Right atrium auricular region (tissue), 2 donors: ENCODE measurements around the gene OLAH. TPM values are rescaled to one million over a fixed set of nuclear protein-coding genes. Genes with fewer than 3 reads are reported as not detected.

Experiments used
- DNase-seq: peaks from one replicate; pipeline ENCODE4 v3.0.0-alpha.2; 2019; ENCODE audit warnings: low spot score
- H3K27ac ChIP-seq, 2 donors: fragments of 200-600 bp; sonication (generic); 1 replicate in 1 of 2; 2 replicates in 1 of 2; pipeline ENCODE4 v1.5.1; 2016 to 2019
- H3K27me3 ChIP-seq, 2 donors: fragments of 200-600 bp; sonication (generic); one replicate each; pipeline versions ENCODE4 v1.5.1 to v1.6.0; 2017 to 2019
- H3K36me3 ChIP-seq: fragments of 200-600 bp; sonication (generic); one replicate; pipeline ENCODE4 v1.5.1; 2016
- H3K4me1 ChIP-seq, 2 donors: fragments of 200-600 bp; sonication (generic); one replicate each; pipeline versions ENCODE4 v1.5.1 to v1.6.0; 2017 to 2019
- H3K4me3 ChIP-seq, 2 donors: fragments of 200-600 bp; sonication (generic); 1 replicate in 1 of 2; 2 replicates in 1 of 2; pipeline ENCODE4 v1.5.1; 2017 to 2019; ENCODE audit warnings: mild to moderate bottlenecking in 1 of 2, moderate library complexity in 1 of 2
- H3K9me3 ChIP-seq, 2 donors: fragments of 200-600 bp; sonication (generic); one replicate each; pipeline ENCODE4 v1.5.1; 2019
- total RNA-seq, 2 donors: library from RNA; depleted of rRNA; stranded (reverse); fragments of >200 nt; gene quantifications; one replicate each; pipeline ENCODE4 v1.1.0, GENCODE V29; 2016
- TF ChIP-seq, protein P1 (sequence below), 2 donors: fragments of 200-600 bp; sonication (generic); IDR thresholded peaks; one replicate each; pipeline ENCODE4 v1.5.1; 2019; ENCODE audit warnings: antibody characterized with exemption in 2 of 2

Gene OLAH
- total RNA-seq, 2 donors from 2014 or later: 0.24 TPM; not detected in 1

DNA sequence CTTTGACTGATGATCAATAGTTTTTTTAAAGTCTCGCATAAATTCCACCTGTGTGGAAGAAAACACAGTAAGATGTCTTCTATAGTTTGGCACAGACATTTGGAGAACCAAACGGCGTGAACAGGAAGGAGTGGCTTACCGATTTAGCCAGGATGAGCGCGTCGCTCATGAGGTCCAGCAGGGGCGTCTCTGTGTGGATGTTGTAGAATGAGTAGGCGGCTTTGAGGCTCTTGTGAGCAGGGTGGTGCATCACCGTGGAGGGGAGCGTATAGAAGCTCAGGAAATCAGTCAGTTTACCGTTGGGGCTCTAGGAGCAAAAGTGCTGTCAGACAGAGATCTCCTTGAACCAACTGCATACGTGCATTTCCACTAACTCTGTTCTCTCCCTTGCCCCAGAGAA lies 68.9 kb downstream of the OLAH start:
- no peak overlapping the region for H3K4me3 ChIP-seq
- H3K27ac ChIP-seq: no peak overlapping the region
- H3K27me3 ChIP-seq: no peaks in the 10 kb centered on the region
- H3K36me3 ChIP-seq: peaks cover 48% of the 10 kb centered on the region
- H3K9me3 ChIP-seq: peaks cover 0 to 10% of the 10 kb centered on the region in 2 donors
- H3K4me1 ChIP-seq: no peaks in the 10 kb centered on the region
- TF ChIP-seq, protein P1, sequence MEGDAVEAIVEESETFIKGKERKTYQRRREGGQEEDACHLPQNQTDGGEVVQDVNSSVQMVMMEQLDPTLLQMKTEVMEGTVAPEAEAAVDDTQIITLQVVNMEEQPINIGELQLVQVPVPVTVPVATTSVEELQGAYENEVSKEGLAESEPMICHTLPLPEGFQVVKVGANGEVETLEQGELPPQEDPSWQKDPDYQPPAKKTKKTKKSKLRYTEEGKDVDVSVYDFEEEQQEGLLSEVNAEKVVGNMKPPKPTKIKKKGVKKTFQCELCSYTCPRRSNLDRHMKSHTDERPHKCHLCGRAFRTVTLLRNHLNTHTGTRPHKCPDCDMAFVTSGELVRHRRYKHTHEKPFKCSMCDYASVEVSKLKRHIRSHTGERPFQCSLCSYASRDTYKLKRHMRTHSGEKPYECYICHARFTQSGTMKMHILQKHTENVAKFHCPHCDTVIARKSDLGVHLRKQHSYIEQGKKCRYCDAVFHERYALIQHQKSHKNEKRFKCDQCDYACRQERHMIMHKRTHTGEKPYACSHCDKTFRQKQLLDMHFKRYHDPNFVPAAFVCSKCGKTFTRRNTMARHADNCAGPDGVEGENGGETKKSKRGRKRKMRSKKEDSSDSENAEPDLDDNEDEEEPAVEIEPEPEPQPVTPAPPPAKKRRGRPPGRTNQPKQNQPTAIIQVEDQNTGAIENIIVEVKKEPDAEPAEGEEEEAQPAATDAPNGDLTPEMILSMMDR (IDR thresholded peaks at IDR 0.05): no peak
- no peak for DNase-seq

DNA sequence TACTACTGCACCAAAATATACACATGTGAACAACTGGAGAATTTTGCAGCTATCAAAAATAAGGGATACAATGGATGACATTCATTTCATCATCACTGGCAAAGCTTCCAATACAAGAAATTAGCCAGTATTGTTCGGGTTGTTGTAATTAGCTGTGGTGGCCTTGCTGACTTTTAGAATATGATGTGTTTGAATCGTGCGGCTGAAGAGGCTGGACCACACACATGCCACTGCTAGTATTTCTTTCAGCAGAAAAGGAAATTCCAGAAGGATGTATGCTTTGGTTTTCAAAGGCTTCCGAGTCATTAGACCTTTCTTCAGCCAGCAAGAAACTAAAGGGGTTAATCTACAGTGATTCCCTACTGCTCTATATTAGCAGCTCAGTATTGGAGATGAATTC lies 70.0 kb downstream of the OLAH start:
- peaks cover 0 to 10% of the 10 kb centered on the region in 2 donors for H3K9me3 ChIP-seq
- no peaks in the 10 kb centered on the region for H3K4me1 ChIP-seq
- H3K27me3 ChIP-seq: no peaks in the 10 kb centered on the region
- no peak for DNase-seq
- TF ChIP-seq, protein P1 (IDR thresholded peaks at IDR 0.05): no peak
- H3K27ac ChIP-seq: no peak overlapping the region
- peaks cover 46% of the 10 kb centered on the region for H3K36me3 ChIP-seq
- no peak overlapping the region for H3K4me3 ChIP-seq

DNA sequence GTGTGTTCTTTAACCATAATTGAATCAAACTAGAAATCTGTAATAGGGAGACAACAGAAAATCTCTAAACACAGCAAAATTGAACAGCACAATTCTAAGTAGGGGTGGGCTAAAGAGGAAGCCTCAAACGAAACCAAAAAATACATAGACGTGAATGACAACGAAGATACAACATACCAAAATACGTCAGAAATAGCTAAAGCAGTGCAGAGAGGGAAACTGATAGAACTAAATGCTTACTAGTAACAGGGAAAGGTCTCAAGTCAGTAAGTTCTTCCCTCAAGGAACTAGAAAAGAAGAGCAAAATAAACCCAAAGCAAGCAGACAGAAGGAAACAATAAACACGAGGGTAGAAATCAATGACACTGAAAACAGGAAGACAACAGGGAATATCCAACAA lies 72.5 kb downstream of the OLAH start:
- Histone ChIP-seq H3K4me3 (no peak overlapping the region), H3K27ac (no peak overlapping the region), H3K27me3 (no peaks in the 10 kb centered on the region), H3K36me3 (peaks cover 49% of the 10 kb centered on the region), H3K4me1 (no peaks in the 10 kb centered on the region), H3K9me3 (peaks cover 0 to 10% of the 10 kb centered on the region in 2 donors)
- TF ChIP-seq, protein P1 (IDR thresholded peaks at IDR 0.05): no peak
- DNase-seq: no peak

DNA sequence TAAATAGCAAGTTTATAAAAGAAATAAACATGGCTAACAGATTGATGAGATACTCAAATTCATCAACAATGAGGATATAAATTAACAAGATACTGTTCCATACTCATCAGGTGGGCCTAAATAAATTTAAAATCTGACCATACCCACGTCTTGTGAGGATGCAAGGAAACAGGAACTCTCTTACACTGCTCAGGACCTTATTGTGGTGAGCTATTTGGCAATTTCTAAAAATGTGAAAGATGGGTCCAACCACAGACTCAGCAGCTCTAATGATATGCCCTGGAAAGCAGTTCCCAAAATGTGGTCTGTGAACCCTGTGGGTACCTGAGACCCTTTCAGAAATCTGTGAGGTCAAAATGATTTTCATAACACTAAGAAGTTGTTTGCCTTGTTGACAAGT lies 74.9 kb downstream of the OLAH start:
- no peak for DNase-seq
- Histone ChIP-seq H3K4me3 (no peak overlapping the region), H3K27ac (no peak overlapping the region), H3K9me3 (peaks cover 0 to 10% of the 10 kb centered on the region in 2 donors), H3K36me3 (peaks cover 45% of the 10 kb centered on the region), H3K27me3 (no peaks in the 10 kb centered on the region), H3K4me1 (no peaks in the 10 kb centered on the region)
- TF ChIP-seq, protein P1 (IDR thresholded peaks at IDR 0.05): no peak

DNA sequence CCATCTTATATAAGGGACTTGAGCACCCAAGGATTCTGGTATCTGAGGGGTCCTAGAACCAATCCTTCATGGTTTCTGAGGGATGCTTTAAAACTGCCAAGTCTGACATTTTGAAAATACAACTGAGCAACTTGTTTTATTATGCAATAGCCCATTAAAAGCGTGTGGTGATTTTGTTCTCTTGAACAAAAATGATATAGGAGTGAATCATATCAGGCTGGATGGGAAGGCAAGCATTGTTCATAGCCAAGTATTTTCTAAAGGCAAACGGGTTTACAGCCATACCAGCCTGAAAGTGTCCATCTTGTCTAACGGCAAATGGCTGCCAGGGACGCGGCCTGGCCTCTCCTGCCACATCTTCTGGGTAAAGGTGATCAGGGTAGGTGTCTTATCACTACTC lies 76.8 kb downstream of the OLAH start:
- Histone ChIP-seq H3K36me3 (peaks cover 46% of the 10 kb centered on the region), H3K27me3 (no peaks in the 10 kb centered on the region), H3K4me1 (no peaks in the 10 kb centered on the region), H3K27ac (no peak overlapping the region), H3K4me3 (no peak overlapping the region), H3K9me3 (peaks cover 0 to 10% of the 10 kb centered on the region in 2 donors)
- DNase-seq: no peak
- TF ChIP-seq, protein P1 (IDR thresholded peaks at IDR 0.05): no peak

DNA sequence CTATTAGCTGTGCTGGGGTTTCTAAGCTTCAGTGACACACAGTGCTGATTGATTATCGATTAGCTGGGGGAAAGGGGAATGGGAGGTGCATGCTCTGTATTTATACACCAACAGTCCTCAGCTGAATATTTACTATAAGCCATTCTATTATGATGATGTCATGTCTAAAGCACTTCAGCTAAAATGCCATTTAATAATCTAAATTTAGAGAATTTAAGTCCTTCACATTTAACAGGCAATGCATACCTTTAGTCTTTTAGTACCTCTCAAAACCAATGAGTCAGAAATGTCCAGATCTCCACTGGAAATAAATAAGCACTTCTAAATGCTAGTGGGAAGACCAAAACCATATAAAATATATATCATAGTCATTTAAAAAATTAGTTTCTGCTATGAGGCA lies 78.0 kb downstream of the OLAH start:
- no peak for DNase-seq
- TF ChIP-seq, protein P1 (IDR thresholded peaks at IDR 0.05): no peak
- Histone ChIP-seq H3K9me3 (peaks cover 0 to 2% of the 10 kb centered on the region in 2 donors), H3K27me3 (no peaks in the 10 kb centered on the region), H3K27ac (no peak overlapping the region), H3K4me1 (no peaks in the 10 kb centered on the region), H3K4me3 (no peak overlapping the region), H3K36me3 (peaks cover 48% of the 10 kb centered on the region)
